Stimulated activated naive CD4-positive, alpha-beta T cell treated with Interleukin-2 at 50 U/mL for 16 hours (primary cell): ENCODE measurements around the gene CSTPP1.

Experiments used
- DNase-seq: peaks from one replicate; lab custom pipeline; 2025; lab: John Stamatoyannopoulos, UW

The CSTPP1 gene

DNA sequence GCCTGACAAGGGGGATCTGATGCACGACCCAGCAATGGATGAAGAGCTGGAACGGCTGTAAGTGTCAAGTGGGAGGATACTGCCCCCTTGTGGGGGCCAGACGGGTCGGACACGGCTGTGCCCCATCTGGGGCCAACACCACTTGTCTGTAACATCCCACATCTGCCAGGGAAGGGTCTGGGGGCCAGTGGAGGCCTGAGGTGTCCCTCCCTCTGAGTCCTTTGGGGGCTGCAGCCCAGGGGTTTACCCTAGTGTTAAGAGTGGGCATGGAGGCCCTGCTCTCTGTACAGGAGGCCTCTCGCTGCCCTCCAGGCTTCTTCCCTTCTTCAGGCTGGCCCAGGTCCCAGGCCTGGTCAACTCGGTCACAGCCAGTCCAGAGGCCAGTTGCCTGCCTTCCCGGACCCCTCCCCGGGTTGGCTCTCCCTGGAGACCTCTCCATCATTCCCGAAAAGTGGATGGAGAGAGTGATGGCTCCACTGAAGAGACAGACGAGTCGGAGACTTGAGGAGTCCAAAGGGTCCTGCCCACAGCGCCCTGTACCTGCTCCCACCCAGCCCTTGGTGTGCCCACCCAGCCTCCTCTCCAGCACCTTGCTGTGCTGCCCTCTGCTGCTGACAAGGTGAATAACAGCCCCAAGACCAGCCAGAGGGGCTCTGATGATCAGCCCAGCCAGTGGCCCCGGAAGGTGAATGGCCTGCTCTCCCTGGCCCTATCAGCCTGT, 224.7 kb downstream of the CSTPP1 start:
- peak; percentile 29 for DNase-seq

DNA sequence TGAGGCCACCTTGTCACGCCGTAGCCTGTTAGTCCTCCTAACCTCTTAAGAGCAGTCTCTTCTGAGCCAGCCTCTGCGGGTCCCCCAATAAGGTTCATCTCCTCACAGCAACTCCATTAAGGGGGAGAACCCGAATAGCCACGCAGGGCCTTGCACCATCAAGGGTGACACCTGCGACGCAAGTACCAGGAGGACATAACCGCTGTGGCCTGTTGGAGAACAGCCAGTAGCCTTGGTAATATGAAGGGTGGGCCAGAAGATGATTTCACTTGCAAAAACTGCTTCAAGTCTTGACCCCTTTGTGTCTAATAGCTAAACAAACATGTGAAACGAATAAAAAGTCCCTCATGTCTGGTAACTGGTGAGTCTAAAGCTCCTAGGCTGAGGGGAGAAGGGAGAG, 225.3 kb downstream of the CSTPP1 start:
- no peak for DNase-seq

DNA sequence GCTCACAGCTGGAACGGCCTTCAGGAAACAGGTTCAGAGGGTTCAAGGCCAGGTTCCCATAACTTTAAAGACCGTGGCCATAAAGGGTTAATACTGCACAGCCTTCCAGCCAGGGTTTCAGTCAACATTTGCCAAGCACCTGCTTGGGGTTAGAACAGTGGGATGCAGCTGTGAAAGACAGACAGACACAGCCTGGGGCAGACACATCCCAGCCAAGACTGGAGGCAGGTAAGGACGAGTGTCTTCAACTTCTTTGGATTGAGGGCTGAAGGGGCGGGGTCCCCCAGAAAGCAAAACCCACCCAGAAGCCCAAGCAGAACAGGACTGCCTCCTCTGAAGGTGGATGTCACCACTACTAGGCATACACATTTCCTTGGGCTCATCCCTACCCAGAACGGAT, 225.9 kb downstream of the CSTPP1 start:
- no peak for DNase-seq

GRCh38 chr11:47163193-47163592, 226.6 kb downstream of the CSTPP1 start:
- no peak for DNase-seq

- DNase-seq, result no peak
These were observed 227.3 kb downstream of the CSTPP1 start for GRCh38 chr11:47163898-47164297.

DNA sequence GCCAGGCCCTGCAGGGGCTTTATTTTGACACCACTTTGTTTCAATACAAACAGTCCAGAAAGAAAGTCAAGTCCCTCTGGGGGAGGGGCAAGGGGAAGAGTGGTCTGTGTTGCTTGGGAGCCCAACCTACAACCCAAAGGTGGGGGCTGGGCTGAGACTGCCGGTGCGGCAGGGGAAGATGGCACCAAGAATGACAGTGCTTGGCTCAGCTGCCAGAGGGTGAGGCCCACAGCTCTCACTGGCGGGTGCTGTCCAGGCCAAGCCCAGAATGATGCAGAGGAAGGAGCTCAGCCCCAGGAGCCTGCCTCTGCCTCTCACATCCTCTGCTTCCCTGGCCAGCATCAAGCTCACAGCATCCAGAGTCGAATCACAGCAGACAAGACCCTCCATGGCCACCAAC, 227.8 kb downstream of the CSTPP1 start:
- DNase-seq, result no peak

DNA sequence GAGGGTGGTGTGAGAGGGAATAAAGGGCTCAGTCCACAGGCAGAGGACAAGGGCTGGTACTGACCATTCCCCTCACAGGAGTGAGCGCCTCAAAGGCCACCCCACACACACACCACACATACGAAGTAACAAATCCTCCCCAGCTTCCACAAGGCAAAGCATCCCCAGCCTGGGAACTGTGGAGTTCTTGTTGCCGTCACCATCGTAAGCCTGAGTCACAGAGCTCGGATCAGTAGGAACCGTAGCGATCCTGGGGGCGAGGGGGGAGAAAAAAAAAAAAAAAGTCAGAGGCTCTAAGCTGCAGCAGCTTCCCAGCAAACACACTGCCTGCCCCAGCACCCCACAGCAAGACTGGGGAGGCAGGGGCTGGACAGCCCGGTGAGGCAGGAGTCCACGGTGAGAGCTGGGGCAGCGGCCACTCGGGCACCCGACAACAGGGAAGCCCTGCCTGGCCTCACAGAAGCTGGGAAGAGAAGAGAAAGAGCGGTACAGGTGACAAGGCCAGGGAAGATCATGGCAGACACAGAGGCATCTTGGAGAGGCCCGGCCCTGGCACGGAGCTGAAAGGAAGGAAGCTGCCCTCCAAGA, 228.8 kb downstream of the CSTPP1 start:
- no peak for DNase-seq

GRCh38 chr11:47166368-47166767, 229.8 kb downstream of the CSTPP1 start:
- no peak for DNase-seq

- DNase-seq, result no peak
These were observed 234.7 kb downstream of the CSTPP1 start for GRCh38 chr11:47171061-47171838.

DNA sequence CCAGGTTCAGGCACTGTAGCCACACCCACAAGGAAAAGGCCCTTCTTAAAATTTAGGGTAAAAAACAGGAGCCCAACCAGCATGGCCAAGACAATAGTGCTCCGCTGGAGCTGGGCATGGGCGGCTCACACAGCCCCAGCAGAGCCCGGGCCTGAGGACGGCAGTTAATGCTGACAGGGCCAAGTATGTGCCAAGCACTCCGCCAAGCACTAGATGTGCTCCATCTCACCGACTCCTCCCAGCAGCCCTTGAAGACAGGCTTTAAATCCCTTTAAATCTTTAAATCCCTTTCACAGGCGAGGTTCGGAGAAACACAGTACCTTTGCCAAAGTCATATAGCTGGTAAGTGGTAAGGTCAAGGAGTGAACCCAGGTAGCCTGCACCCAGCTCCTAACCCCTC, 235.3 kb downstream of the CSTPP1 start:
- DNase-seq, result no peak

DNA sequence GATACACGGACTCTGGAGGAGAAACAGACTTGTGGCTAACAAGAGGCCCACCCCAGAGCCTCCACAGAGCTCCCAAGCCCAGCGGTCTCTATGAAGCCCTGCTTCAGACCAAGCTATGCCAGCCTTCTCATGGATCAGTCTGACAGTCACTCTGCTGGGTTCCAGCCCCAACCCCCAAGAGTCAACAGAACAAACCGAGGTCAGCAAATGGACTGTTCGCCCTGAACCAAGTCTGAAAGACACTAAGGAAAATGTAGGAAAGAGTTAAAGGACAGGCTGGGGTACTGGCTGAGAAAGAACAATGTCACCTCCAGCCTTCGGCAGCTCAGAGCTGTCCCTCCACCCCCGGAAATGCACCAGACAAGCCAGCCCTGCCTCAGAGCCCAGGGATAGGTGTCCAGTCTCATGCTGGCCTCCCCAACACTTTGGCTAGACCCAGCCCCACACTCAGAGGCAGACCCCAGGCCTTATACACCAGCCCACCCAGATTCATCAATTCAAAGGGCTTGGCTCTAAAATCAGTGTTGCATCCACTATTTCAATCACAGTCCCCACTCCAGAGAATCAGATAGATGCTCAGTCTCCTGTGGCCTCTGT, 236.3 kb downstream of the CSTPP1 start:
- DNase-seq, result no peak

DNA sequence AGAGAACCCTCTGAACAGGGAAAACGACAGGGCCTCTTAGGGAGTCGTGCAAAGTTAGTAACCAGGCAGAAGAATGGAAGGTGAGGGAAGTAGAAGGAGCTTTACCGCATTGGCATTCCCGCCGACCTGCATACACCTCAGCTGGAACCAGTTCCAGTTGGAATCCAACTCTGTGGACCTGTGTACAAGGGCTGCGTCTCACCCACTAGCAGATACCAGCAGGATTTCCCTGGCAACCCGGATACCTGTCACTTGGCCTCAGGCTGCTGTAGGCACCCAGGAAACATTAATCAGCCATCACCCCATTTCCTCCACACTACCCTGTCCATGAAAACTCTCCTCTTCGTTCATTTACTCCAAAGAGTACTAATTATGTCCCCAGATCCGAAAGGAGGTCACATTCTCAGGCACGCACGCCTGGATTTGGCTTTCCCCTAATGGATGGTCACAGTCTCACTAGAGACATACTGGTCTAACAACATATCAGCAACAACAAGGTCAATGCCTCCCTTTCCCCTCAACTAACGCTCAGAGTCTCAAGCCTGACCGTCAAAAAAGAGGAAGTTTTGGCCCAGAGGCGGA, 239.3 kb downstream of the CSTPP1 start:
- no peak for DNase-seq

DNA sequence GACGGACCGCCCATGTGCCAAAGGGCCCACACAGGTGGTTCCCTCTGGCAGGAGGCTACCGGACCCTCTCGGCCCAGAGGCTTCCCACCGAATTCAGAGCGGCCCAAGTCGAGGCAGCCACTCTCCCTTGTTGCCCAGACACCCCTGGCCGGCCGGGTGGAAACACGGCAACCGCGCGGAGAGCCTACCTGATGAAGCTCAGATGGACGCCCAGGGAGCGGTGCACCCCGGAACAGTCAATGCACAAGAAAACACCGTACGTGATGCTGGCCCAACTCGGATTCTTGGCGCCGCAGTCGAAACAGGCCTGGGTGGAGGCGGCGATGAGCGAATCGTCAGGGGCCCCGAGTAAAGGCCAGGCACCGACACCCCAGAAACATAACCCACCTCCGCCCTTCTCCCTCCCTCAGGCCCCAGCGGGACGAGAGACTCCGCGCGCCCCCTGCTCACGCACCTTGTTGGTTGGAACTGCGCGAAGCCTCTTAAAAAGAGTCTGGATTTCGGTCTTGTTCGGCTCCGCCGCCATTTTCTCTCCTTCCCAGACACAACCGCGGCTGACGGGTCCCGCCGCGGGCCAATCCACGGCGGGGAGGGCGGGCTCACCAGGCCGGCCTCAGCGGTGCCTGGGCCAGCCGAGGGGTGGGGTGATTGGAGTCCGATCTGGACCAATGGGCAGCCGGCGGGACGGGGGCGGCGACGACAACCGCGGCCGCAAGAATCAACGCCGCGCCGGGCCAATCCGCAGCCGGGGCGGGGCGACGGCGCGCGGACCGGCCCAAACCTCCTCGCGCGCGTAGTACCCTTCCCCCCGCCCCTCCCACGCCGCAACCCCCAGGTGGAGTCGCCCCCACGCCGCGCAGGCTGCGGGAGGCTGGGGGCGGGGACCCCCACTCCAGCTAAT, 240.0 kb downstream of the CSTPP1 start, which contains the start of gene ARFGAP2:
Gene ARFGAP2 (minus strand): TSS at position 552 of the 901 bp plus-strand sequence. CDS start 26 bp downstream, at position 526.
- peak; percentile 96 for DNase-seq

DNA sequence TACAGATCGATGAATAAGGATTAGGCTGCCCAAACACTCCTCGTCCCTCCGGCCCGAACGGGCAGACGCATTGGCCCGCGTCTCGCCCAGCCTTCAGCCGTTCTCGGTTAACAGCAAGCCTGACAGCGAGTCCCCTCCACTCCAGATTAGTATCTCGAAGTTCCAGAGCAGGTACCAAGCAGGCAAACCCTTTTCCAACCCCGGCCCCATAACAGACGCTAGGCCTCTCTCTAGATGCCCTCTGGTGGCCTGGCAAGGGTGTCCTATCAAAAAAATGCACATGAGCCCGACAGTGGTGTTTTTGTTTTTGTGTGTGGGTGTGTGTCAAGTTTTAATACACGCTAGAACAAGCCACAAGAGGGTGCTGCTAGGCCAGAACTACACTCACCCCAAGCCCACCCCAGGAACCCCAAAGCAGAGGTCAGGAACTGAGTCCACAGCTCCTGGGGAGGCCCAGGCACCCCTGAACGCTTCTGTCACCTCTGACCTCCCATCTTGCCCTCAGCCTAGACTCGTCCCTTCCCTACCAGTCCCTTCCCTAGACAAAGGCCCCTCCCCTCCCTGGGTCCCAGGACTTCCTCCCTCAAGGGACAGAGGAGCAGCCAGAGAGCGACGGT, 240.8 kb downstream of the CSTPP1 start:
- peak; percentile 77 for DNase-seq

DNA sequence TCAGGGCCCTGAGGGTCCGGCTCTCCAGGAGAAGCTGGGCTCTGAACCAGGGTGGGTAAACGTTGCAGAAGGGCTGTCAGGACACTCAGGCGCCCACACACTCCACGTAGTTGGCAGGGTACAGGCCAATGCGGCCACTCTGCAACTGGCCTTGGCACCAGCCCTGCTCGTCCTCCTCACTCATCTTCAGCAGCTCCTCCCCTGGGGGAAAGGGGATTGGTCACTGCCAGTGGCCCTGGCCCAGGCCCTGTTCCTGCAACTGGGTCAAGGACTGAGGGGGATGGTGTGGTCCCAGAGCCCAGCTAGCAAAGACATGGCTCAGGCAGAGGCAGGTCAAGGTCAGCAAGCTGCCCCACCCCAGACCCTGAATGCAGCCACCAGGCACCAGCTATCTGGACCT, 241.3 kb downstream of the CSTPP1 start:
- no peak for DNase-seq

- DNase-seq, result no peak
These were observed 241.8 kb downstream of the CSTPP1 start for GRCh38 chr11:47178316-47178715.

GRCh38 chr11:47178737-47179654, 242.4 kb downstream of the CSTPP1 start:
- DNase-seq, result no peak

GRCh38 chr11:47179655-47179991, 243.1 kb downstream of the CSTPP1 start:
- peak; percentile 18 for DNase-seq

GRCh38 chr11:47180006-47180787, 243.6 kb downstream of the CSTPP1 start:
- DNase-seq, result no peak
